ENCODE results near the gene PPP6R2.

The PPP6R2 gene

DNA sequence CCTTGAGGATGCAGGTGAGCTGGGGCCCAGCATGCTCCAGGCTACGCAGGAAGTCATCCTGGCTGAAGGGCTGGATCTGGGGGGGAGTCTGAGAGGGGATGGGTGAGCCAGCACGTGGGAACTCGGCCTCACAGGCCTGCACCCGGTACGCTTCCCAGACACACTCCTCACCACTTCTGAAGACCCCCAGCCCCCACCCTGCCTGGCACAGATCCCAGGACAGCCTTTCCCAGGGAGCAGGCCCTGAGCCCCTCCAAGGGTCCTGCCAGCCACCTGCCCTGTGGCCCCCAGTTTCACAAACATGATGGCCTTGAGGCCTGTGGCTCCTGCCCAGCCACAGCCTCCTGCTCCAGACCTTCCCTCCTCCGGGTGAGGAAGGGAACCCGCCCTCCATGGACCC is 30.1 kb upstream of the PPP6R2 start:
- no peak overlapping the region for H3K27ac ChIP-seq (ENCODE audit: low read depth in 2 of 2, low read length in 2 of 2)
- H3K36me3 ChIP-seq (ENCODE audit: control insufficient read depth in 2 of 2, insufficient read depth in 2 of 2, low read length in 2 of 2): no peaks in the 10 kb centered on the region
- H3K27me3 ChIP-seq (ENCODE audit: control insufficient read depth in 2 of 2, insufficient read depth in 2 of 2, low read length in 2 of 2): no peaks in the 10 kb centered on the region
- no peak overlapping the region for H3K9ac ChIP-seq (ENCODE audit: low read depth in 1 of 2, low read length in 2 of 2)
- H3K4me3 ChIP-seq (ENCODE audit: low read length in 2 of 2): no peak overlapping the region
- H3K9me3 ChIP-seq (ENCODE audit: control insufficient read depth in 2 of 2, low read length in 2 of 2): no peaks in the 10 kb centered on the region
- peaks cover 21% of the 10 kb centered on the region in 2 donors for H3K4me1 ChIP-seq (ENCODE audit: control insufficient read depth in 2 of 2, insufficient read depth in 2 of 2, low read length in 2 of 2)

DNA sequence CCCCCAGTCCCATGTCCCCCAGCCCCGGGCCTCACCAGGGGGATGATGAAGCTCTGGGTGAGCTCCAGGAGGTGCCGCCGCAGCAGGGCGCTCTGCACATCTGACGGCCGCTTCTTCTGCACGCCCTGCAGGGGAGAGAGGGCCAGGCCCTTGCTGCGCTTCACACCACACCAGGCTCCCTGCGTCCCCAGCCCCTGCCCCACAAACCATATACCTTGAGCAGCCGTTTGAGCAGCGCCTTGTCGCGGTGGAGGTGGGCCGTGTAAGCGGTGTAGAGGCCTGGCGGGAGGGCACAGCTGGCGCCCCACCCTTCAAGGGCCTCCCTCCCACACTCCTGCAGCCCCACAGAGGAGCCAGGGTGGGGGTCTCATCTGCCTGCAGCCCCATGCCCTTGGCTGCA is 29.5 kb upstream of the PPP6R2 start:
- Histone ChIP-seq H3K36me3 (ENCODE audit: control insufficient read depth in 2 of 2, insufficient read depth in 2 of 2, low read length in 2 of 2) (no peaks in the 10 kb centered on the region), H3K27ac (ENCODE audit: low read depth in 2 of 2, low read length in 2 of 2) (peak overlapping the region in 1 of 2 donors; percentile 72), H3K27me3 (ENCODE audit: control insufficient read depth in 2 of 2, insufficient read depth in 2 of 2, low read length in 2 of 2) (no peaks in the 10 kb centered on the region), H3K9ac (ENCODE audit: low read depth in 1 of 2, low read length in 2 of 2) (no peak overlapping the region), H3K4me1 (ENCODE audit: control insufficient read depth in 2 of 2, insufficient read depth in 2 of 2, low read length in 2 of 2) (peaks cover 15 to 17% of the 10 kb centered on the region in 2 donors), H3K9me3 (ENCODE audit: control insufficient read depth in 2 of 2, low read length in 2 of 2) (no peaks in the 10 kb centered on the region), H3K4me3 (ENCODE audit: low read length in 2 of 2) (no peak overlapping the region)

- Histone ChIP-seq H3K9me3 (ENCODE audit: control insufficient read depth in 2 of 2, low read length in 2 of 2) (no peaks in the 10 kb centered on the region), H3K36me3 (ENCODE audit: control insufficient read depth in 2 of 2, insufficient read depth in 2 of 2, low read length in 2 of 2) (no peaks in the 10 kb centered on the region), H3K27ac (ENCODE audit: low read depth in 2 of 2, low read length in 2 of 2) (peak overlapping the region; percentile 54 to 72), H3K27me3 (ENCODE audit: control insufficient read depth in 2 of 2, insufficient read depth in 2 of 2, low read length in 2 of 2) (no peaks in the 10 kb centered on the region), H3K4me1 (ENCODE audit: control insufficient read depth in 2 of 2, insufficient read depth in 2 of 2, low read length in 2 of 2) (peaks cover 11 to 14% of the 10 kb centered on the region in 2 donors), H3K9ac (ENCODE audit: low read depth in 1 of 2, low read length in 2 of 2) (peak overlapping the region; percentile 24 to 47), H3K4me3 (ENCODE audit: low read length in 2 of 2) (peak overlapping the region; percentile 58 to 67)
Observed at GRCh38 chr22:50314081-50314454, 29.1 kb upstream of the PPP6R2 start.

- Histone ChIP-seq H3K36me3 (ENCODE audit: control insufficient read depth in 2 of 2, insufficient read depth in 2 of 2, low read length in 2 of 2) (no peaks in the 10 kb centered on the region), H3K9me3 (ENCODE audit: control insufficient read depth in 2 of 2, low read length in 2 of 2) (no peaks in the 10 kb centered on the region), H3K4me3 (ENCODE audit: low read length in 2 of 2) (peak overlapping the region; percentile 58 to 67), H3K27me3 (ENCODE audit: control insufficient read depth in 2 of 2, insufficient read depth in 2 of 2, low read length in 2 of 2) (no peaks in the 10 kb centered on the region), H3K9ac (ENCODE audit: low read depth in 1 of 2, low read length in 2 of 2) (peak overlapping the region; percentile 24 to 47), H3K4me1 (ENCODE audit: control insufficient read depth in 2 of 2, insufficient read depth in 2 of 2, low read length in 2 of 2) (peaks cover 10 to 11% of the 10 kb centered on the region in 2 donors), H3K27ac (ENCODE audit: low read depth in 2 of 2, low read length in 2 of 2) (peak overlapping the region; percentile 34 to 72)
Observed at GRCh38 chr22:50314455-50315288, 28.5 kb upstream of the PPP6R2 start.

DNA sequence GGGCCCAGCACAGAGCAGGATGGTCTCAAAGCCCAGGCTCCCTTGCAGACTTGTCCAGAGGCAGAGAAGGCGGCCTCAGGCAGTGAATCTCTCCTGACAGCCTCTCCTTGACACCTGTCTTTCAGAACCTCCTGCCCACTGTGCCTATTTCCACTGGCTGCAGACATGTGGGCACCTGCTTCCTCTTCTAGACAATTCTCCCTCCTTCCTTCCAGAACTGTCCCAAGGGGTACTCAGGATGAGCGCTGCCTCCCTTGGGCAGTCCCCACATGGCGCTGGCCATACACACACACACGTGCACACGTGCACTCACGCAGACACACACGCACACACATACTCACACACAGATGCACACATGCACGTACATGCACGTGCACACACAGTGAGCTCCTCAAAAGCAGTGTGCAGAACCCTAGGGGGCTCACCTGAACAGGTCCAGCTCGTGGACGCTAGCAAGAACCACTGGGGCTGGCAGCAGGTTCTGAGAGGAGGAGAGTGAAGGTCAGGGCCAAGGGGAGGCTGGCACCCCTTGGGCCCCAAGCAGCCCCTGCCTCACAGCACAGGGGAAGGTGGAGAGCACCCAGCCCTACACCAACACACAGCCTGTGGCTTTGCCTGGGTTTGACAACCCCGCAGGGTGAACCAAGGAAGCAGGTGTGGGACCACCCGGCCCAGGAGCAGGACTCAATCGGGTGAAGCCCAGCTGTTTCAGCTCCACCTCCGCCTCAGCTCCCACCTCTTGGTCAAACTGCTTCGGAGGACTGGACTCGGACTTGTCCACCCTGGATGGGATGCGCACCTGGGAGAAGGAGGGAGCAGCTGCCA is 27.6 kb upstream of the PPP6R2 start:
- Histone ChIP-seq H3K36me3 (ENCODE audit: control insufficient read depth in 2 of 2, insufficient read depth in 2 of 2, low read length in 2 of 2) (no peaks in the 10 kb centered on the region), H3K9ac (ENCODE audit: low read depth in 1 of 2, low read length in 2 of 2) (no peak overlapping the region), H3K27me3 (ENCODE audit: control insufficient read depth in 2 of 2, insufficient read depth in 2 of 2, low read length in 2 of 2) (no peaks in the 10 kb centered on the region), H3K4me1 (ENCODE audit: control insufficient read depth in 2 of 2, insufficient read depth in 2 of 2, low read length in 2 of 2) (peaks cover 10 to 11% of the 10 kb centered on the region in 2 donors), H3K9me3 (ENCODE audit: control insufficient read depth in 2 of 2, low read length in 2 of 2) (no peaks in the 10 kb centered on the region), H3K4me3 (ENCODE audit: low read length in 2 of 2) (peak overlapping the region in 1 of 2 donors; percentile 67), H3K27ac (ENCODE audit: low read depth in 2 of 2, low read length in 2 of 2) (peak overlapping the region in 1 of 2 donors; percentile 72)

- no peaks in the 10 kb centered on the region for H3K9me3 ChIP-seq (ENCODE audit: control insufficient read depth in 2 of 2, low read length in 2 of 2)
- no peaks in the 10 kb centered on the region for H3K36me3 ChIP-seq (ENCODE audit: control insufficient read depth in 2 of 2, insufficient read depth in 2 of 2, low read length in 2 of 2)
- H3K27me3 ChIP-seq (ENCODE audit: control insufficient read depth in 2 of 2, insufficient read depth in 2 of 2, low read length in 2 of 2): no peaks in the 10 kb centered on the region
- no peak overlapping the region for H3K9ac ChIP-seq (ENCODE audit: low read depth in 1 of 2, low read length in 2 of 2)
- no peak overlapping the region for H3K27ac ChIP-seq (ENCODE audit: low read depth in 2 of 2, low read length in 2 of 2)
- H3K4me1 ChIP-seq (ENCODE audit: control insufficient read depth in 2 of 2, insufficient read depth in 2 of 2, low read length in 2 of 2): peaks cover 10 to 11% of the 10 kb centered on the region in 2 donors
- no peak overlapping the region for H3K4me3 ChIP-seq (ENCODE audit: low read length in 2 of 2)
Observed at GRCh38 chr22:50316114-50317065, 26.7 kb upstream of the PPP6R2 start.

- Histone ChIP-seq H3K9ac (ENCODE audit: low read depth in 1 of 2, low read length in 2 of 2) (no peak overlapping the region), H3K27me3 (ENCODE audit: control insufficient read depth in 2 of 2, insufficient read depth in 2 of 2, low read length in 2 of 2) (no peaks in the 10 kb centered on the region), H3K4me1 (ENCODE audit: control insufficient read depth in 2 of 2, insufficient read depth in 2 of 2, low read length in 2 of 2) (peaks cover 10 to 11% of the 10 kb centered on the region in 2 donors), H3K4me3 (ENCODE audit: low read length in 2 of 2) (no peak overlapping the region), H3K36me3 (ENCODE audit: control insufficient read depth in 2 of 2, insufficient read depth in 2 of 2, low read length in 2 of 2) (no peaks in the 10 kb centered on the region), H3K27ac (ENCODE audit: low read depth in 2 of 2, low read length in 2 of 2) (no peak overlapping the region), H3K9me3 (ENCODE audit: control insufficient read depth in 2 of 2, low read length in 2 of 2) (no peaks in the 10 kb centered on the region)
Observed at GRCh38 chr22:50317178-50317577, 25.9 kb upstream of the PPP6R2 start.

DNA sequence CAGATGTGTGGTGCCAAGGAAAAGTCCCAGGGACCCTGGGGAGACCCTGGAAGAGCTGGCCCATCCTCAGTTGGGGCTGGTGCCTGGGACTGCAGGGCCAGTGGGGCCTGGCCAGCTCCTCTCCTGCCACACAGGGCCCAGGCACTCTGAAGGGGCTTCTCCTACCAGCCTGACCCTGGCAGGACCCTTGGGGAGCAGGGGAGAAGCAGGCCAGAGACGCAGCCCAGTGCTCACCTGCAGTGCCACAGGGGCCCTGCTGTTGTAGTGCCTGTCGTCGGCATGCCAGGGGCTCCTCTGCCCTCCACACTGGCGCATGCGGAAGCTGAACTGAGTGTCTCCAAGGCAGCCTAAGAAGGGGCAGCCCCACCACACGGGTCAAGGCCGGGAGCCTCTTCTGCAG is 25.5 kb upstream of the PPP6R2 start:
- H3K27me3 ChIP-seq (ENCODE audit: control insufficient read depth in 2 of 2, insufficient read depth in 2 of 2, low read length in 2 of 2): no peaks in the 10 kb centered on the region
- H3K4me1 ChIP-seq (ENCODE audit: control insufficient read depth in 2 of 2, insufficient read depth in 2 of 2, low read length in 2 of 2): peaks cover 10 to 11% of the 10 kb centered on the region in 2 donors
- no peaks in the 10 kb centered on the region for H3K36me3 ChIP-seq (ENCODE audit: control insufficient read depth in 2 of 2, insufficient read depth in 2 of 2, low read length in 2 of 2)
- no peak overlapping the region for H3K27ac ChIP-seq (ENCODE audit: low read depth in 2 of 2, low read length in 2 of 2)
- H3K9me3 ChIP-seq (ENCODE audit: control insufficient read depth in 2 of 2, low read length in 2 of 2): no peaks in the 10 kb centered on the region
- H3K9ac ChIP-seq (ENCODE audit: low read depth in 1 of 2, low read length in 2 of 2): no peak overlapping the region
- no peak overlapping the region for H3K4me3 ChIP-seq (ENCODE audit: low read length in 2 of 2)

DNA sequence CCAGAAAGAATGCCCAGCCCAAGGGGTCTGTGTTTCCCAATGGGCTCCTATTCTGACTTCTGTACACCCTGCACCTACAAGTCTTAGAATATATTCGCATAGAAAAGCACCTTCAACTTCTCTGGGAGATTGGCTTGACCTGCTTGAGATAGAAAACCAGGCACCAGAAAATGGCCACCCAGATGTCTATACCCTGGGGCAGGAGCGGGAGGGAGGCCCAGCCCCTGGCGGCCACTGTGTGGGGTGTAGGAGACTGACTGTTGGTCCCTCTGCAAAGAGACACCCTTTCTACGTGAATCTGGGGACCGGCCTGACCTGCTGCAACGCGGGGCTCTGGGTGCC is 24.8 kb upstream of the PPP6R2 start:
- Histone ChIP-seq H3K27me3 (ENCODE audit: control insufficient read depth in 2 of 2, insufficient read depth in 2 of 2, low read length in 2 of 2) (no peaks in the 10 kb centered on the region), H3K9me3 (ENCODE audit: control insufficient read depth in 2 of 2, low read length in 2 of 2) (no peaks in the 10 kb centered on the region), H3K36me3 (ENCODE audit: control insufficient read depth in 2 of 2, insufficient read depth in 2 of 2, low read length in 2 of 2) (no peaks in the 10 kb centered on the region), H3K27ac (ENCODE audit: low read depth in 2 of 2, low read length in 2 of 2) (no peak overlapping the region), H3K4me1 (ENCODE audit: control insufficient read depth in 2 of 2, insufficient read depth in 2 of 2, low read length in 2 of 2) (peaks cover 10 to 11% of the 10 kb centered on the region in 2 donors), H3K9ac (ENCODE audit: low read depth in 1 of 2, low read length in 2 of 2) (no peak overlapping the region), H3K4me3 (ENCODE audit: low read length in 2 of 2) (no peak overlapping the region)
